T follicular helper cell (primary cell): Measurements from ENCODE around the gene CACNA1B.

ENCODE experiments used
- DNase-seq: peaks from one replicate; pipeline ENCODE4 v3.0.0-alpha.2; 2020; ENCODE audit warnings: low read depth

CACNA1B gene

GRCh38 chr9:138040446-138041430, 163.2 kb downstream of the CACNA1B start:
- DNase-seq, result no peak

- no peak for DNase-seq
Observed at GRCh38 chr9:138042146-138042545, 164.6 kb downstream of the CACNA1B start.

DNA sequence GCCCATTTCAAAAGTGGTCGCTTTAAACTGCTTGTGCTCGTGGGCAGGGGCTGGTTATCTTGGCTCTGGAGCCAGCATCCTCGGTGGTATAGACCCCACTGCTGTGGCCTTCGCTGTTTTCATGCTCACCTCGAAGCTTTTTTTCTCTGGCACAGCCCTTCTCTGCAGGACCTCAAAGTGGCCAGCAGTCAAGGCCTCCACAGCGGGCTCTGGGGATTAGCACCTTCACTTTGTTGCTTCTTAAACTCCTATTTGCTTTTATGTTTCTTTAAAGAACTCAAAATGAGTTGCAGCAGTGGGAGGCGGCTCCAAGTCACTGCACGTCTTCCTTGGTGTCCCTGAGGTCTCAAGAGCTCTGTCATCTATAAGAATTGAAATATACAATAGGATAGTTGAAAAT, 165.1 kb downstream of the CACNA1B start:
- DNase-seq, result no peak

GRCh38 chr9:138043061-138043410, 165.5 kb downstream of the CACNA1B start:
- no peak for DNase-seq

GRCh38 chr9:138043411-138044345, 166.1 kb downstream of the CACNA1B start:
- no peak for DNase-seq

DNA sequence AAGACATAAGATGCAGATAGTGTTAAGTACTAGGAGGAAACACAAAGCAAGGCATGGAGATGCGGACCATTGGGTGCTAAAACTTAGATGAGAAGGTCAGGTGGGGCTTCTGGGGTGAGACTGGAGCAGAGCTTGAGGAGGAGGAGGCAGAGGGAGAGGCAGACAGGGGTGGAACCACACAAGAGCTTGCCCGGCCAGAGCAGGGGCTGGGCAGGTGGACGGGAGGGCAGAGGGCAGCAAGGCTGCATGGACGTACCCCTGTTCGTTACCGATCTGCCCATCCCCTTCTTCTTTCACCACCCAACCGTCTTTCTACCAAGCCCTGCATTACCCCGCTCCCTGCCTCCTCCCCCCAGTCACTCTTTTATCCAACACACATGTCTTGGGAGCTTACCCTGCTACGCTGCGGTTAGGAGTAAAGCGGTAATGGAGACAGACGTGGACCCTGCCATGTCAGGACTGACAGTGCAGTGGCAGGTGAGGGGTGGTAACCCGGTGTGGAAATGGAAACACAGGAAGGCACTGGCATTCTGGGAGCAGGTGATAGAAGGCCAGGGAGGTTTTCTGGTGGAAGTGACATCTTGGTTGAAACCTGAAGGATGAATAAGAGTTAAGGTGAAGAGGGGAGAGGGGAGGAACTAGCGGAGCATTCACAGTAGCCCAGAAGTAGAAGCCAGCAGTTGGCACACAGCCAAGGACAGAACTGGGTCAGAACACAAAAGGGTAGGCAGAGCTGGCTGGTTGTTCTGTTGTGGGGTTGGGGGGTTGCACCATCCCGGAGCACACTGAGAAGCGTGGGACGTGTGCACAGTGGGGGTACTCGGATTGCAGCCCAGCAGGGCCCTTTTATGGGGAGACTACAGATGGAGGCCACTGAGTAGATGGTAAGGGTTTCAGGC, 167.2 kb downstream of the CACNA1B start:
- DNase-seq, result no peak

DNA sequence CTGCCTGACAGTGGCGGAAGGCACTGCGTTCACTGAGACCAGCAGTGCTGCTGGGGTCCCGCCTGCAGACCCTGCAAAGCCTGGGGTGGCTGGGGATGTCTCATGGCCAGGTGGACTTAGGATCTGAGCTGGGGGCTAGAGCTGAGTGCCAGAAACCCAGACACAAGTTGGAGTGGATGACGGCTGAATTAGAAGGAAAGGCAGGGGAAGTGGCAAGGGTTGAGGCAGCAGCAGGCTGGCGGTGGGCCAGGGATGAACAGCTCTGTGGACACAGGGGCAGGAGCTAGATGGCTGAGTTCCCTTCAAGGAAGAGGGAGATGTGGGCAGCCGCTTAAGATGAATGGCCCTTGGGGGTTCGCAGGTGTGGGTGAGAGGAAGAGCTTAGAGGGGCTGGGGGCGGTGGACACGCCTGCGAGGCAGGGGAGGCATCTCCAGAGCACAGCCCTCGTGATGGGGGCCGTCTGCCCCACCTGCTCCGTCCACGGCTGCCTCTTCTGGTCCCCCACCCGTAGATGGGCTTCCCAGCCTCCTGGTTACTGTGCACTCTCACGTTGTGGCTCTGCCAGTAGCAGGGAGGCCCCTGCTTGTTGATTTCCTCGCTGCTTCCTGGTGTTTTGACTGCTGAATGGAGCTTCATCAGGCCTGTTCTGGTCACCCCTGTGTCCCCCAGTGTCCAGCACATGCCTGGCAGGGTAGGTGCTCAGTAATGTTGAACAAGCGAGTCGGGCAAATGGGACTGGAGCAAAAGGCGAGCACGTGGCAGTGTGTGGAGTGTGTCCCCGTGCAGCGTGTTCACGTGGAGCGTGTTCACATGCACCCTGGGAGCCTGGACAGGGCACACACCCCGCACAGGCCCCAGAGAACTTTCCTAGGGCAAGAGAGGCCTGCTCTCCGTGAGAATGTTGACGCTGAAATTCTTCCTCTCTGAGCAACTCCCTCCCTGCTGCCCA, 168.2 kb downstream of the CACNA1B start:
- no peak for DNase-seq

DNA sequence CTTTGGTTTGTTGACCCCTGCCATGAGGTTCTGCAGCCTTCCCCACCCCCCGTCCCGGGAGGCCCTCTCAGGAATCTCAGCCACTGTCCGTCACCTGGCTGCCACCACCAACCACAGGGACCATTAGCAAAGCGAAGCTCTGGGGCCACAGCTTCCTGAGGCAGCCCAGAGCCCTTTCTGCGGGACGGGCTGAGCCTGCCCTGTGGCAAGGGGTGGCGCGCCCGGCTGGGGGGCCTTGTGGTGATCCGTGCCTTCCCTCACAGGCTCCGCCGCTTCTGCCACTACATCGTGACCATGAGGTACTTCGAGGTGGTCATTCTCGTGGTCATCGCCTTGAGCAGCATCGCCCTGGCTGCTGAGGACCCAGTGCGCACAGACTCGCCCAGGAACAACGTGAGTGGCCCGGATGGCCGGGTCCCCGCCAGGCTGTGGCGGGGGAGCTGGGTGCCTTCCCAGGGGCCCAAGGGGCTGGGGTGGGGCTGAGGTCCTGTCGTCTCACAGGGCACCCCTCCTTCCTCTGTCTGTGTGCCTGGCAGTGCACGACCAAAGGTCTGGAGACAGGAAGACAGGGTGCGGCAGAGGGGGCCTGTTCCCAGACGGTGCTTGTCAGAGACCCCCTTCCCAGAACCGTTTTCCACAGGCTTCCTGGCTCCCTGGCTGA, 169.2 kb downstream of the CACNA1B start:
- no peak for DNase-seq

- no peak for DNase-seq
Observed at GRCh38 chr9:138047469-138048040, 170.0 kb downstream of the CACNA1B start.

DNA sequence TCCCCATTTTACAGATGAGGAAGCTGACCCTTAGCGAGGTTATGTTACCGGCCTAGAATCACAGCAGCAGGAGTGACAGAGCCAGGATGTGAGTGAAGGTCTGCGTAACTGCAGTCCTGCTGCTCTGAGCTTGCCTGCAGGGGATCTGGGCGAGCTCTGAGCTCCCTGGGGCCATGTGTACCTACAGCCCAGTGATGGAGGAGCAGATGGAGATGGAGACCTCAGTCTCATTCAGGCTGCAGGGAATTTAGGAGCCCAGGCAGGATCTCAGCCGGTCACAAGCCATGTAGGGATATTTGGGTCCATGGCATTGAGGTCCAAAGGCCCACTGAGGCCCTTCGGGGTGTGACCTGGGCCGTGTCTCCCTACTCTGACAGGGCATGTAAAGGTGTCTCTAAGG, 170.6 kb downstream of the CACNA1B start:
- no peak for DNase-seq

- DNase-seq, result no peak
Observed at GRCh38 chr9:138049085-138049778, 171.7 kb downstream of the CACNA1B start.

- no peak for DNase-seq
Observed at GRCh38 chr9:138049779-138050471, 172.3 kb downstream of the CACNA1B start.

GRCh38 chr9:138050472-138051330, 173.1 kb downstream of the CACNA1B start:
- no peak for DNase-seq

GRCh38 chr9:138051586-138052321, 174.2 kb downstream of the CACNA1B start:
- no peak for DNase-seq

DNA sequence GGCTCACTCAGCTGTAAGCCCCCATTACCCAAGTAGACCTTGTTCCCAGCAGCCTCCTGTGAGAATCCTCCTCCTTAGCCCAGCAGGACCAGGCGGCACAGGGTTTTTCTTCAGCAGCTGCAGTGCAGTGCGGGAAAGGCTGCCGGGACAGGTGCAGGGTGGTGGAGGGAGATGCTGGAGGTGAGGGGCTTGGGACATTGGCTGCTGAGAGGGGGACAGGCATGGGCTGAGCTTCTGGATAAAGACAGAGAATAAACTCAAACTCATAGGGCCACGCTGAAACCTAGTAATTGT, 174.7 kb downstream of the CACNA1B start:
- no peak for DNase-seq

GRCh38 chr9:138052635-138053320, 175.2 kb downstream of the CACNA1B start:
- DNase-seq, result no peak
